HUES48 (cell line): ENCODE results near the gene SELENOO.

Source experiments
- H3K27ac ChIP-seq: one replicate; pipeline ENCODE4 v1.7.0; 2013; ENCODE audit warnings: low read depth, low read length, inconsistent platforms
- H3K27me3 ChIP-seq: 2 replicates; pipeline ENCODE4 v1.6.1; 2013; ENCODE audit warnings: mild to moderate bottlenecking, low read length; ENCODE audit not compliant: control insufficient read depth, insufficient read depth
- H3K36me3 ChIP-seq: 2 replicates; pipeline ENCODE4 v1.6.1; 2013; ENCODE audit warnings: low read length; ENCODE audit not compliant: control insufficient read depth, insufficient read depth
- H3K4me1 ChIP-seq: 2 replicates; pipeline ENCODE4 v1.6.1; 2013; ENCODE audit warnings: mild to moderate bottlenecking, low read length; ENCODE audit not compliant: control insufficient read depth, insufficient read depth
- H3K4me3 ChIP-seq: 2 replicates; pipeline ENCODE4 v1.5.1; 2013; ENCODE audit warnings: mild to moderate bottlenecking, low read depth, low read length
- H3K9ac ChIP-seq: 2 replicates; pipeline ENCODE4 v1.6.1; 2013; ENCODE audit warnings: mild to moderate bottlenecking, low read depth, low read length, moderate library complexity
- H3K9me3 ChIP-seq: 2 replicates; pipeline ENCODE4 v1.6.1; 2013; ENCODE audit warnings: low read length; ENCODE audit not compliant: control insufficient read depth, insufficient read depth

SELENOO gene, protein sequence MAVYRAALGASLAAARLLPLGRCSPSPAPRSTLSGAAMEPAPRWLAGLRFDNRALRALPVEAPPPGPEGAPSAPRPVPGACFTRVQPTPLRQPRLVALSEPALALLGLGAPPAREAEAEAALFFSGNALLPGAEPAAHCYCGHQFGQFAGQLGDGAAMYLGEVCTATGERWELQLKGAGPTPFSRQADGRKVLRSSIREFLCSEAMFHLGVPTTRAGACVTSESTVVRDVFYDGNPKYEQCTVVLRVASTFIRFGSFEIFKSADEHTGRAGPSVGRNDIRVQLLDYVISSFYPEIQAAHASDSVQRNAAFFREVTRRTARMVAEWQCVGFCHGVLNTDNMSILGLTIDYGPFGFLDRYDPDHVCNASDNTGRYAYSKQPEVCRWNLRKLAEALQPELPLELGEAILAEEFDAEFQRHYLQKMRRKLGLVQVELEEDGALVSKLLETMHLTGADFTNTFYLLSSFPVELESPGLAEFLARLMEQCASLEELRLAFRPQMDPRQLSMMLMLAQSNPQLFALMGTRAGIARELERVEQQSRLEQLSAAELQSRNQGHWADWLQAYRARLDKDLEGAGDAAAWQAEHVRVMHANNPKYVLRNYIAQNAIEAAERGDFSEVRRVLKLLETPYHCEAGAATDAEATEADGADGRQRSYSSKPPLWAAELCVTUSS

DNA sequence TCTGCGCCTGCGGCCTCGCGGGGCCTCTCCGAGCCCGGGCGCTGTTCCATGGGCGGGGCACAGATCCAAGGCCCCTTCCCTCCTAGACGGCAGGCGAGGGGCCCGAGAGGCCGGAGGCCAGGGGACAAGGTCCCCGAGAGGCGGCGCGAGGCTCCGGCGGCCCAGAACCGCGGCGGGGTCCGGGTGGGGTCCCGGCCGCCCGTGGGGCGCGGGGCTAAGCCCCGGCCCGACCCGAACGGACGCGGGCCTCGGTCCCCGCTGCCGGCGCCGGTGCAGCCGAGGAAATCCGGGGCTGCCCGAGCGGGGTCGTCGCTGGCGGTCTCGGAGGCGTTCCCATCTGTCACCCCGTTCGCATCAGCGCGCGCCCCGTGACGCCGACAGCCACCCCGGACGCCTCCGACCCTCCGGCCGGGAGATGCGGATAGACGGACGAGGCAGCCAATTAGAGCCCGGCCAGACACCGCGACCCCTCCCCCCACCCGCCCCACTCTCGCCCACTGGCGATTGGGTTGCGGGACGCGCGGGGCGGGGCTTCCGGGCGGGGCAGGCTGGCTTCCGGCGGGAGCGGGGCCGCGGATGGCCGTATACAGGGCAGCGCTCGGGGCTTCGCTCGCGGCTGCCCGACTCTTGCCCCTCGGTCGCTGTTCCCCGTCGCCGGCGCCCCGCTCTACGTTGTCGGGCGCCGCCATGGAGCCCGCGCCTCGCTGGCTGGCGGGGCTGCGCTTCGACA lies at the start of gene SELENOO:
Gene SELENOO, plus strand, starts transcription at position 551 of the 730 bp plus-strand sequence. Its CDS starts 26 bp downstream, at position 577.
- no peaks in the 10 kb centered on the region for H3K9me3 ChIP-seq
- H3K4me3 ChIP-seq: peak within 1 kb of the TSS; percentile 79
- 0 out of 2 replicates have a peak, but pooled peaks cover 6% of the 10 kb centered on the region for H3K4me1 ChIP-seq
- peaks cover 32% of the 10 kb centered on the region for H3K36me3 ChIP-seq
- H3K27me3 ChIP-seq: no peaks in the 10 kb centered on the region
- peak within 1 kb of the TSS; percentile 28 for H3K27ac ChIP-seq
- H3K9ac ChIP-seq: peak within 1 kb of the TSS; percentile 24; the same call in 1 of the 2 replicates

DNA sequence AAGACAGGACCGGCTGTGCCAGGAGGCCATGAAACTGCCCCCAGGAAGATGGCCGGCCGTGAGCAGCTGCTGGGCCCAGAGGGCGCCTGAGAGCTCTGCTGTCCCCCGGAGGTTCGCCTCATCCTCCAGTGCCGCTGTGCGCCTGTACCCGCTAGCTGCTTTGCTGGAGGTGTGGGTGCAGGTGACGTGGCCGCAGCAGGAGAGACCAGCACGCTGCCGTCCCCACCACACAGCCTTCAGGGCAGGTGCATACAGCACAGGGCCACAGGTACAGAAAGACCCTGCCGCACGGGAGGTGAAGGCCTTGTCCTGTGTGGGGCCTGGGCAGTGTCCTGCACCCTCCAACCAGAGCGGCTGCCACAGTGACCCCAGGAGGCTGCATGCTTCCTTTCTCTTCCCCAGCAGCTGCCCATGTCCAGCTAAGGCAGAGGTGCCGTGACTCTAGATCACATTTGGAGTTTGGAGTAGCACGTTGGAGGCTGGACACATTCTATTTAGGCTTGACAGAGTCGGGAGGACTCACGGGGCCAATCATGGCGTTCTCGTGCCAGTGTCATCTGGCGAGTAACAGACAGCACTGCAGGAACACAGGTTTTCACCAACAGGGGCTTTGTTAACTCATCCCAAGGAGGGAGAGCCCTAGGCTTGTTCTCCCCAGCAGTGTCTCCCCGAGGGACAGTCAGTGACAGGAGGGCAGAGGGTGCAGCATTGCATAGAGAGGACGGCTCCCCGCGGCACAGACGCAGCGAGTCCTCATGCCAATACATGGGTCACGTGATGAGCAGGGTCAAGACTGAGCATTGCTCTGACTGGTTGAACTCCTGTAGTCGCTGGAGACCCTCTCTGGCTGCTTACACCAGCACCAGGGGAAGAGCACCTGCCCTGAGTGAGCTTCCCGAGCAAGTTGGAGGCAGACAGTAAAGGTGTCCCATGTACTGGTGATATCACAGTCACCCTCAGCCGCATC lies 49.0 kb upstream of the SELENOO start:
- no peaks in the 10 kb centered on the region for H3K27me3 ChIP-seq
- no peaks in the 10 kb centered on the region for H3K9me3 ChIP-seq
- no peak overlapping the region for H3K9ac ChIP-seq
- no peak overlapping the region for H3K4me3 ChIP-seq
- H3K27ac ChIP-seq: no peak overlapping the region
- no peaks in the 10 kb centered on the region for H3K36me3 ChIP-seq
- no peaks in the 10 kb centered on the region for H3K4me1 ChIP-seq

DNA sequence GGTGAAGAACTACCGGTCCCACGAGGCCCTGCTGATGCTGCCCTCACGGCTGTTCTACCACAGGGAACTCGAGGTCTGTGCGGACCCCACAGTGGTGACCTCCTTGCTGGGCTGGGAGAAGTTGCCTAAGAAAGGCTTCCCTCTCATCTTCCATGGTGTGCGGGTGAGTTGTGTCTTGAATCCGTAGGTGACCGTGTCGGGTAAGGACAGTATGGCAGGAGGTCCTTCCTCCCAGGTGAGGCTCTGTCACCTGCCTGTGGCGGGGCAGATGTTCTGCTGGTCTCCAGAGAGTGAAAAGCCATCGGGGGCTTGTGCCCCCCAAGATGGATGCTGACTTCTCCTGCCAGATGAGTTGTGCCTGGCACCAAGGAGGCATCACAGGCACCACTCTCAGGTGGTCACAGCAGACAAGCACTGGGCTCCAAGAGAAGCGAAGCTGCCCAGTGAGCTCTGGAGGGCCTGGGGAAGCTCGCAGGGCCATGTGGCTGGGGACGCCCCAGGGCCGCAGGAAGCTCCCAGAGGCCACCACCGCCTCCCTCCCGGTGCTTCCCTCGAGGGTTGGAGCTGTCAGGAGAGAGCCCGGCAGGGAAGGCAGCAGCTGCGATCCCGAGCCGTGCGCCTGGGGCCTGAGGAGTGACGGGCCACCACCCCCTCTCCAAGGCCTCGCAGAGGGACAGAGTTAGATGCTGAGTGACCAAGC lies 47.6 kb upstream of the SELENOO start:
- Histone ChIP-seq H3K27me3 (no peaks in the 10 kb centered on the region), H3K27ac (no peak overlapping the region), H3K9ac (no peak overlapping the region), H3K4me1 (no peaks in the 10 kb centered on the region), H3K4me3 (no peak overlapping the region), H3K9me3 (no peaks in the 10 kb centered on the region), H3K36me3 (no peaks in the 10 kb centered on the region)

DNA sequence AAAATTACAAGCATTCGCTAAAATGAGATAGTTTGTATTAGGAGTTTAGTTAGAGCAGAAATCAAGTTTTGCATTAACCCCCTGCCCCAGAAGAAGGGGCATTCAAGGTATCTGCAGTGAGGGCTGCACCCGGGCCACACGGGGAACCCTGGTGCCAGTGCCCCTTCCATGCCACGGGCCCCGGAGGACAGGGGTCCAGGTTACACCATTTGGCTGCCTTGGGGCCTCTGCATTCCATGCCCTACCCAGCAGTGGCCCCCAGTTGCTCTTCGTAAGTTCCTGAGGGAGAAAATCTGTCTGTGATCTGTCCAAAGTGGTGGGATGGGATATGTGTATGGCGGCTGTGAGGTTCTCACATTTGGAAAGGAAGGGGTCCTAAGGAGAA lies 47.1 kb upstream of the SELENOO start:
- Histone ChIP-seq H3K27ac (no peak overlapping the region), H3K9me3 (no peaks in the 10 kb centered on the region), H3K4me3 (no peak overlapping the region), H3K9ac (no peak overlapping the region), H3K36me3 (no peaks in the 10 kb centered on the region), H3K4me1 (no peaks in the 10 kb centered on the region), H3K27me3 (no peaks in the 10 kb centered on the region)

DNA sequence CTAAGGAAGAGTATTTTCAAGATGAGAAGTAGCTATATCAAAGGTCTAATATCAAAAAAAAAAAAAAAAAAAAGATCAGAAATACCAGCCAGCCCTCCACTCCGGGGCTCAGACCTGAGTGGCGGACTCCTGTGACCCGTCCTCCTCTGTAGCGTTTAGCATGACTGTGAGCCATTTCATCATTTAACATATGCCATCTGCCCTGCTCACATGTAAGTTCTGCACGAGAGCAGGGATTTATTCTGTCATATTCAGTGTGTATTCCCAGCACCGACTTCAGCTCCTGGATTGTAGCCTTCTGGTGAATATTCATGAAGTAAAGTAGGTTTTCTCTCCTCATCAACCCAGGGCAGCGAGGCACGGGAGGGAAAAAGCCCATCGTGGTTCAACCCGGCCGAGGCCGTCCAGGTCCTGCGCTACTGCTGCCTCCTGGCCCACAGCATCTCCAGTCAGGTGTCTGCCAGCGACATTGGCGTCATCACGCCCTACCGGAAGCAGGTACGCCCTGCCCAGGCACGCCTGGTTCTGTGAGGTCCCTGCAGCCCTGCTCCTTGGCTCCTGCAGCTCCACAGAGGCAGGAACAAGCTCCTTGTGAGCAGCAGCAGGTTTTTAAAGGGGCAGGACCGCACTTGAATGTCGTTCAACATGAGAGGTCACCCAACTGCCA lies 43.0 kb upstream of the SELENOO start:
- H3K36me3 ChIP-seq: no peaks in the 10 kb centered on the region
- H3K27me3 ChIP-seq: no peaks in the 10 kb centered on the region
- no peak overlapping the region for H3K27ac ChIP-seq
- H3K4me3 ChIP-seq: no peak overlapping the region
- no peaks in the 10 kb centered on the region for H3K9me3 ChIP-seq
- H3K9ac ChIP-seq: no peak overlapping the region
- no peaks in the 10 kb centered on the region; the same call in 1 of the 2 replicates for H3K4me1 ChIP-seq

DNA sequence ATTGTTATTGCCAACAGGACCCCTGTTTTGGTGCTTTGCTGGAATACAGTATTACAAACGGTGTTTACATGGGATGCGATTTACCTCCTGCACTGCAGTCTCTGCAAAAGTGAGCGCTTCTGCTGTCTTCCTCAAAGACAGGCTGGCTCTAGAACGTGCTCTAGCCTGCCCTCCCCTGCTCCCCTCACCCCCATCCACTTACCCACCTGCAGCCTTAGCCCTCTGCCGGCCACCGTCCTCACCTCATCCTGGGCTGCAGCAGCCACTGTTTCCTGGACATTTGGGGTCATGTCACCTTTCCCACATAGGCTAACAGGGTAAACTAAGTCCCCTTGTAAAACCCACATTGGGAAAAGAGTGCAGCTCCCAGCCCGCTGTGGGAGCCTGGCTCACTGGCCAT lies 39.9 kb upstream of the SELENOO start:
- no peak overlapping the region for H3K9ac ChIP-seq
- H3K4me1 ChIP-seq: no peaks in the 10 kb centered on the region; the same call in 1 of the 2 replicates
- no peaks in the 10 kb centered on the region for H3K27me3 ChIP-seq
- H3K36me3 ChIP-seq: no peaks in the 10 kb centered on the region
- H3K27ac ChIP-seq: no peak overlapping the region
- no peak overlapping the region for H3K4me3 ChIP-seq
- H3K9me3 ChIP-seq: no peaks in the 10 kb centered on the region

DNA sequence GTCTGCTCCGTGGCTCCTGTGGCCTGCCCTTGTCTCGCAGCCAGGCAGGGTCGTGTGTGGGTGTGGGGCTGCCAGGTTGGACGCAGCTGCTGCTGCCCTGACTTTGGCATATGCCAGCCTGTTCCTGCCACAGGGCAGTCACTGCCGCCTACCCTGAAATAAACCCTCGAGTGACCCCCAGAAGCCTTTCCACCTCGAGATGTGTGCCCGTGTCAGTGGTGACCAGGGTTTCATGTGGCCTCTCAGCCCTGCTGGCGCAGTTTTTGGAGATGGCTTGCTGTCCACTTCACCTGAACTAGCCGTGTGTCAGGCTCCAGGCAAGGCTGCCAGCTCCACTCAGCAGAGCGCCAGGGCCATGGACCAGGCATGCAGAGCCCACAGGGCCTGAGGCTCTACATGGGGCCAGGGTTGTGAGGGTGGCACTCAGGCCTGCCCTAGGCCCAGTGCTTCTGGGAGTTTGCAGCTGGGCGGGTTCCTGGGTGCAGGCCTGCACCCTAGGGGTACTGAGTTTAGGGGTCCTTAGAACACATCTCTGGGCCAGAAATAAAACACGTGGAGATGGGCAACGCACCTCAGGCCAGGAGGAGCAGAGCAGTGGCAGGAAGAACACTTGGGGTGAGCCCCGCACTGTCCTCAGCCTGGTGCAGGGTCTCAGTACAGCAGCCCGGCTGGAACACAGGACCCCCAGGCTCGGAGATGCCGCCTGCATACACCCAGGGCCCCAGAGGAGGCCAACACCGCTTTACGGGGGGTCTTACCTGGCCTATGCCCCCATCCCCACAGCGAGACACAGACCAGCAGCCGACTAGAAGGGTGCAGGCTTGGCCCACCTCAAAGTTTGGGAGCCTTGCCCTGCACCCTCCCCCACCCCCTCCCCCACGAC lies 39.1 kb upstream of the SELENOO start:
- no peaks in the 10 kb centered on the region; the same call in 1 of the 2 replicates for H3K4me1 ChIP-seq
- H3K9me3 ChIP-seq: no peaks in the 10 kb centered on the region
- no peak overlapping the region for H3K4me3 ChIP-seq
- no peaks in the 10 kb centered on the region for H3K27me3 ChIP-seq
- no peaks in the 10 kb centered on the region for H3K36me3 ChIP-seq
- H3K9ac ChIP-seq: no peak overlapping the region
- no peak overlapping the region for H3K27ac ChIP-seq

DNA sequence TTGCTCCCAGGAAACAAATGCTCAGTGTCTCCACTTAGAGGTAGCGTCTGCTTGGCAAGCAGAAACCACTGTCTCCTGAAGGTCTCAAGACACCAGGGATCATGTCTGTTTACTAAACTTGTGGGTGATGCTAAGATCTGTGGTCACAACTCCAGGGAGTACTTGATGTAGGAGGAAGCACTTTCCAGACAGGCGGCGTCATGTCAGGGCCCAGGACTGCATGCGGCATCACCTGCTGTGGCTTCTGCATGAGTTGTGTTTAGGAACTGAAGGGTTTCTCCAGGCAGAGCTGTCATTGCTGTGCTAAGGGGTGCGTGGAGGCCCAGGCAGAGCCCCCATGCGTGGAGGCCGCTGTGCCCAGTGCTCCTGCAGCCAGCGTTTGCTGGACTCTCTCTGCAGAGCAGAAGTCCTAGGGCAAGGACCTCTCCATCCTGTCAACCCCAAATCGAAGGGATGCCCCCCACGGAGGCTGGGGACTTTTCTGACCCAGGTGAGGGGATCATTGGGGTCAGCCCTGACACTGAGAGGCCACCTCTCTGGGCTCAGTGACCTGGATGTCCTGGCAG lies 38.3 kb upstream of the SELENOO start:
- no peak overlapping the region for H3K4me3 ChIP-seq
- no peaks in the 10 kb centered on the region for H3K27me3 ChIP-seq
- no peaks in the 10 kb centered on the region for H3K36me3 ChIP-seq
- H3K27ac ChIP-seq: no peak overlapping the region
- H3K4me1 ChIP-seq: no peaks in the 10 kb centered on the region; the same call in 1 of the 2 replicates
- no peaks in the 10 kb centered on the region for H3K9me3 ChIP-seq
- H3K9ac ChIP-seq: no peak overlapping the region
